HepG2 (cell line): Measurements from ENCODE around the gene SNUPN. TPM values are rescaled to one million over a fixed set of nuclear protein-coding genes. Genes with fewer than 3 reads are reported as not detected.

Experiments used
- ATAC-seq: fragments of 200-7000 bp; cut with Tn5 transposase; 3 replicates; pipeline ENCODE4 v1.9.1; 2020; ENCODE audit warnings: mild to moderate bottlenecking, moderate library complexity
- BruUV-seq: library from RNA; stranded (reverse); fragments of 400-500 nt; replicated peaks from 2 replicates; lab custom pipeline; 2021; lab: Mats Ljungman, UMichigan
- CTCF ChIA-PET: fragments of 300-600 bp; formaldehyde crosslinking; extraction: SDS; loops from one replicate; lab custom pipeline; 2021; ENCODE audit warnings: low total read pairs, inconsistent platforms, low intra/inter-chr PET ratio; lab: Yijun Ruan, JAX
- POLR2A ChIA-PET: fragments of 350-600 bp; sonication (Branson Sonifier 250); formaldehyde crosslinking; loops from one replicate; lab custom pipeline; 2020; ENCODE audit warnings: antibody characterized with exemption, inconsistent platforms; lab: Yijun Ruan, JAX
- DNase-seq: peaks from one replicate; pipeline ENCODE4 v3.0.0-alpha.2; 2015; ENCODE audit warnings: low spot score
- FAIRE-seq: peaks from 3 replicates; lab custom pipeline; 2011; peaks lifted over from hg19 to GRCh38; lab: Jason Lieb, UNC
- H2AFZ ChIP-seq: one replicate; pipeline ENCODE4 v1.6.1; 2011; ENCODE audit warnings: low read length, inconsistent platforms
- H3K27ac ChIP-seq: fragments of 300-600 bp; 3 replicates; pipeline ENCODE4 v1.8.0; 2011; ENCODE audit warnings: mixed run types, mild to moderate bottlenecking, mixed read lengths, low read length, inconsistent platforms; ENCODE audit not compliant: insufficient read depth; ENCODE audit errors: extremely low read length
- H3K27me3 ChIP-seq, 2 experiments: fragments of 200-600 bp in 1 of 2; 2 replicates in 1 of 2; 3 replicates in 1 of 2; pipeline versions ENCODE4 v1.6.0 to v1.8.0; 2011; ENCODE audit warnings: low read length in 2 of 2, mild to moderate bottlenecking in 2 of 2, moderate library complexity in 2 of 2, inconsistent platforms in 1 of 2; ENCODE audit not compliant: insufficient read depth in 2 of 2, control insufficient read depth in 1 of 2
- H3K36me3 ChIP-seq, 2 experiments: fragments of 200-600 bp in 1 of 2; replicated peaks in 1 of 2; 2 replicates in 1 of 2; 3 replicates in 1 of 2; pipeline versions ENCODE4 v1.5.1 to v1.8.0; 2011; ENCODE audit warnings: low read length in 2 of 2, inconsistent platforms in 1 of 2; ENCODE audit not compliant: insufficient read depth in 2 of 2, control insufficient read depth in 1 of 2
- H3K4me1 ChIP-seq: 2 replicates; pipeline ENCODE4 v1.5.1; 2012; ENCODE audit warnings: low read length, inconsistent platforms; ENCODE audit not compliant: insufficient read depth
- H3K4me2 ChIP-seq: 2 replicates; pipeline ENCODE4 v1.6.0; 2011; ENCODE audit warnings: low read depth, low read length, inconsistent platforms
- H3K4me3 ChIP-seq, 3 experiments: fragments of 200-600 bp in 1 of 3; sonication (generic), shearing (Covaris generic) in 1 of 3; replicated peaks in 1 of 3; 2 replicates each; pipeline ENCODE4 v1.5.1; 2011 to 2016; ENCODE audit warnings: low read length in 3 of 3, inconsistent platforms in 2 of 3, low read depth in 2 of 3, mild to moderate bottlenecking in 2 of 3, control low read depth in 1 of 3, mixed read lengths in 1 of 3; ENCODE audit not compliant: insufficient read depth in 1 of 3
- H3K79me2 ChIP-seq: one replicate; pipeline ENCODE4 v1.6.1; 2011; ENCODE audit warnings: low read length, inconsistent platforms; ENCODE audit not compliant: insufficient read depth
- H3K9ac ChIP-seq: 2 replicates; pipeline ENCODE4 v1.6.0; 2011; ENCODE audit warnings: mild to moderate bottlenecking, low read depth, low read length, inconsistent platforms; ENCODE audit not compliant: insufficient read depth
- H3K9me3 ChIP-seq: 2 replicates; pipeline ENCODE4 v1.5.1; 2012; ENCODE audit warnings: mild to moderate bottlenecking, low read length
- H4K20me1 ChIP-seq: 2 replicates; pipeline ENCODE4 v1.6.0; 2011; ENCODE audit warnings: inconsistent platforms, mild to moderate bottlenecking, low read length, moderate library complexity; ENCODE audit not compliant: insufficient read depth
- BORCS8-MEF2B ChIP-seq: sonication (generic); formaldehyde crosslinking; IDR thresholded peaks from 2 replicates; pipeline ENCODE4 v1.8.0; 2022; ENCODE audit warnings: mild to moderate bottlenecking, missing genetic modification reagents
- GATAD1 ChIP-seq: IDR thresholded peaks from 2 replicates; pipeline ENCODE4 v1.6.1; 2016; ENCODE audit warnings: missing genetic modification reagents, missing compliant biosample characterization
- HMGXB4 ChIP-seq, 2 experiments: sonication (generic) in 1 of 2; formaldehyde crosslinking in 1 of 2; IDR thresholded peaks; 2 replicates each; pipeline versions ENCODE4 v1.4.0 to v1.6.1; 2018 to 2020; ENCODE audit warnings: missing genetic modification reagents in 2 of 2, borderline replicate concordance in 1 of 2, low read depth in 1 of 2, mild to moderate bottlenecking in 1 of 2, missing biosample characterization in 1 of 2
- JUND ChIP-seq: sonication (generic); formaldehyde crosslinking; IDR thresholded peaks from 2 replicates; pipeline ENCODE4 v1.8.0; 2022; ENCODE audit warnings: mild to moderate bottlenecking, missing genetic modification reagents
- NFATC3 ChIP-seq: sonication (generic); formaldehyde crosslinking; IDR thresholded peaks from 2 replicates; pipeline ENCODE4 v1.5.1; 2020; ENCODE audit warnings: mild to moderate bottlenecking, missing genetic modification reagents
- NFKBIZ ChIP-seq: IDR thresholded peaks from 2 replicates; pipeline ENCODE4 v1.6.1; 2018; ENCODE audit warnings: missing genetic modification reagents, missing compliant biosample characterization
- NFRKB ChIP-seq: fragments of 450-650 bp; IDR thresholded peaks from 2 replicates; pipeline ENCODE4 v1.6.1; 2017
- SATB2 ChIP-seq: sonication (generic); formaldehyde crosslinking; IDR thresholded peaks from 2 replicates; pipeline ENCODE4 v1.5.0; 2020; ENCODE audit warnings: missing genetic modification reagents
- TIGD3 ChIP-seq: sonication (generic); formaldehyde crosslinking; IDR thresholded peaks from 2 replicates; pipeline ENCODE4 v1.5.1; 2020; ENCODE audit warnings: mild to moderate bottlenecking, missing genetic modification reagents, borderline replicate concordance
- ZFP82 ChIP-seq: sonication (generic); formaldehyde crosslinking; IDR thresholded peaks from 2 replicates; pipeline ENCODE4 v1.5.1; 2020; ENCODE audit warnings: mild to moderate bottlenecking, missing genetic modification reagents, borderline replicate concordance
- ZNF260 ChIP-seq: sonication (generic); formaldehyde crosslinking; IDR thresholded peaks from 2 replicates; pipeline ENCODE4 v1.4.0; 2020; ENCODE audit warnings: missing genetic modification reagents, low read depth, mild to moderate bottlenecking, borderline replicate concordance
- ZNF713 ChIP-seq: sonication (generic); formaldehyde crosslinking; IDR thresholded peaks from 2 replicates; pipeline ENCODE4 v1.4.0; 2020; ENCODE audit warnings: mild to moderate bottlenecking, missing genetic modification reagents
- ZNF761 ChIP-seq: sonication (generic); formaldehyde crosslinking; conservative IDR thresholded peaks from 2 replicates; pipeline ENCODE4 v1.4.0; 2020; ENCODE audit warnings: mild to moderate bottlenecking, missing genetic modification reagents
- ZNF839 ChIP-seq: sonication (generic); formaldehyde crosslinking; IDR thresholded peaks from 2 replicates; pipeline ENCODE4 v1.4.0; 2020; ENCODE audit warnings: missing genetic modification reagents, mild to moderate bottlenecking, borderline replicate concordance
- WGBS: methylation state at CpG from one replicate; pipeline ENCODE4 v1.1.6; 2017; ENCODE audit warnings: low lambda C conversion rate; 5-methylcytosine and 5-hydroxymethylcytosine counted together
- in situ Hi-C: cut with HindIII; loops from 2 replicates; pipeline ENCODE4 v1.10.0; 2017; ENCODE audit warnings: low pct_unique_long_range_greater_than_20kb; ENCODE audit not compliant: extremely low pct_ligation_motif_present
- intact Hi-C: fragments of 100-400 bp; cut with micrococcal nuclease; formaldehyde crosslinking; loops from one replicate; pipeline ENCODE4 v1.10.0; 2022; ENCODE audit not compliant: unreplicated experiment
- polyA plus RNA-seq, 8 experiments: library from polyadenylated mRNA; depleted of rRNA in 3 of 8; stranded (reverse) in 7 of 8; unstranded in 1 of 8; fragments of >200 nt; fragmentation: Illumina TruSeq in 4 of 8; extraction: Trizol in 4 of 8; gene quantifications; 2 replicates each; pipeline versions ENCODE4 v1.2.1 to v1.2.3, GENCODE V29; 2011 to 2016; ENCODE audit warnings: low read depth in 4 of 8, missing spikeins in 1 of 8, mixed read lengths in 1 of 8; ENCODE audit not compliant: insufficient read depth in 1 of 8
- total RNA-seq, 5 experiments: library from RNA; depleted of rRNA; stranded (reverse); fragments of >200 nt; fragmentation: Illumina TruSeq; extraction: Trizol; gene quantifications; 2 replicates each; pipeline ENCODE4 v1.2.3, GENCODE V29; 2016; ENCODE audit warnings: low read depth in 1 of 5
- TF ChIP-seq, protein P1 (sequence below): sonication (generic); formaldehyde crosslinking; IDR thresholded peaks from 2 replicates; pipeline ENCODE4 v1.8.1; 2023; ENCODE audit warnings: mild to moderate bottlenecking, inconsistent platforms, moderate library complexity, missing genetic modification reagents, borderline replicate concordance

SNUPN gene
- total and polyA plus RNA-seq, 2 of the 13 experiments (the other 11 are each of a cell fraction or from before 2014, with no cell fraction given), result 9.0 to 16.4 TPM

DNA sequence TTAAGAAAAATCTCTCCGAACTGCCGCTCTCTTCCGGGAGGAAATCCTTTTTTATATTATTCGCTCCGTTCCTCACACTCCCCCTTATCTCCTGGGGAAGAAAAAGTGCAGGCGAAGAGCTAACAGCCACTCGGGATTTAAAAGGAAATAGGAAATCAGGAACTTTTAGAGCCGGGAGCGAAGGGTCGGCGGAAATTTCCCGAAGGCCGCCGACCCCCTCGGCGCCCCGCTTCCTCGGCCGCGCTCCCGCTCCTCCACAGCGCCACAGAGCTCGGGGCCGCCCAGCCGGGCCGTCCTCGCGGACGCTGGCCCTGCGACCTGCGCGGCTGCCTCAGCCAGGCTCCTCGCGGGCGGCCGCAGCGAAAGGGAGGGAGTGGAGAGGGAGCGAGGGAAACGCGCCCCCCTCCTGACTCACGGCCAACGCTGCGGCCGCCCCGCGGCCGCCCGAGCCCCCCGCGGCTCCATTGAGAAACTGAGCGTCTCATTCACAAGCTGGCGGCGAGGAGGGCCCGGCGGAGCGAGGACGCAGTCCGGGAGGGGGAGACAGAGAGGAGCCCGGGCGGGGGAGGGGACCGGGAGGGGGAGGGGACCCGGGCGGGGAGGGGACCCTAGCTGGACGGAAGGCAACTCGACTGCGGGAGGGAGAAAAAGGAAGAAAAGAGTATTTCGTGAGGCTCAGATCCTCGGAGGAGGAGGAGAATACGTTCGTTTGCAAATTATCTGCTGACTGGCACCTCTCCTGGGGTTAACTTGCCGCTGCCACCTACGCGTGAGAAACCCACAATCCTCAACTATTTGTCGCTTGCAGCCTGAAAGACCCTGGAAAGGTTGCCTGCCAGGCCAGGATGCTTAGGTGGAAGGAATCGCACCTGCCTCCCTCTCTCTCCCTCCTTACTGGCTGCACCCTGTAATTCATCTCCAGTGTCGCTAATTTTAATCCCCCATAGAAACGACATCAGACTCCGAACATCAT lies 46.3 kb downstream of the SNUPN start, which contains the start of gene PTPN9 (continued):
- TF ChIP-seq TIGD3 (CRISPR knock-in tag) (no peak), SATB2 (CRISPR knock-in tag) (no peak), ZNF713 (CRISPR knock-in tag) (no peak)

GRCh38 chr15:75578173-75578947 lies 47.2 kb downstream of the SNUPN start:
- peak overlapping the region; percentile 70 for H3K4me2 ChIP-seq
- no peaks in the 10 kb centered on the region; a peak in 2 of 5 replicates for H3K27me3 ChIP-seq
- ChIA-PET CTCF (no interaction called here), POLR2A (interaction anchor here (0.8 to 3.0 kb wide), 13 partner anchors 8 to 210 kb away, joined by 3 to 13 read pairs (median 5); partner anchors contain the start of genes MAN2C1, SIN3A, SNUPN and SNX33)
- H3K4me3 ChIP-seq, result peak overlapping the region; percentile 74 to 100 (median 87)
- ATAC-seq, result peak; percentile 44
- 2% methylated on average over 30 of the region's 77 CpGs for WGBS
- BruUV-seq, result no TSS peak
- FAIRE-seq, result no peak
- H3K4me1 ChIP-seq, result peaks cover 37% of the 10 kb centered on the region
- no peaks in the 10 kb centered on the region; the same call in 1 of the 2 replicates for H4K20me1 ChIP-seq
- H2AFZ ChIP-seq, result no peak overlapping the region
- in situ Hi-C loops (no loop called here), intact Hi-C loops (loop anchor here (5.0 kb wide), 1 partner anchor 49 kb away; the partner anchor contains the start of gene SNUPN)
- H3K79me2 ChIP-seq, result peaks cover 36% of the 10 kb centered on the region
- peak overlapping the region; percentile 94 for H3K9ac ChIP-seq
- H3K36me3 ChIP-seq, result peaks cover 0 to 4% of the 10 kb centered on the region in 2 experiments; a peak in 1 of 5 replicates
- no peak for DNase-seq
- H3K9me3 ChIP-seq, result no peaks in the 10 kb centered on the region
- H3K27ac ChIP-seq, result peak overlapping the region; percentile 93
- TF ChIP-seq GATAD1 (CRISPR knock-in tag) (no peak), NFATC3 (CRISPR knock-in tag) (no peak), ZNF839 (CRISPR knock-in tag) (no peak), BORCS8-MEF2B (peak; percentile 17; the same call in 1 of the 2 replicates), JUND (CRISPR knock-in tag) (no peak), NFKBIZ (CRISPR knock-in tag) (no peak), HMGXB4 (CRISPR knock-in tag; IDR thresholded peaks at IDR 0.05; ENCODE audit: borderline replicate concordance in 1 of 2, low read depth in 1 of 2) (peak in 1 of 2 experiments; percentile 24; a peak in 2 of 4 replicates), ZFP82 (CRISPR knock-in tag) (no peak), NFRKB (no peak), ZNF260 (no peak), ZNF761 (CRISPR knock-in tag) (0 out of 2 replicates have a peak, but pooled peaks have one; percentile 30)
- TF ChIP-seq, protein P1, sequence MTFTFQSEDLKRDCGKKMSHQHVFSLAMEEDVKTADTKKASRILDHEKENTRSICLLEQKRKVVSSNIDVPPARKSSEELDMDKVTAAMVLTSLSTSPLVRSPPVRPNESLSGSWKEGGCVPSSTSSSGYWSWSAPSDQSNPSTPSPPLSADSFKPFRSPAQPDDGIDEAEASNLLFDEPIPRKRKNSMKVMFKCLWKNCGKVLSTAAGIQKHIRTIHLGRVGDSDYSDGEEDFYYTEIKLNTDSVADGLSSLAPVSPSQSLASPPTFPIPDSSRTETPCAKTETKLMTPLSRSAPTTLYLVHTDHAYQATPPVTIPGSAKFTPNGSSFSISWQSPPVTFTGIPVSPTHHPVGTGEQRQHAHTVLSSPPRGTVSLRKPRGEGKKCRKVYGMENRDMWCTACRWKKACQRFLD (CRISPR knock-in tag), result 0 out of 2 replicates have a peak, but pooled peaks have one; percentile 35
